GM21786 (cell line): ENCODE measurements around the gene SIAH3.

Experiments used
- ATAC-seq: cut with Tn5 transposase; IDR thresholded peaks from one replicate; pipeline ENCODE4 v1.9.1; 2021; ENCODE audit not compliant: unreplicated experiment

The SIAH3 gene

GRCh38 chr13:45744979-45745378 lies 106.6 kb downstream of the SIAH3 start:
- no peak for ATAC-seq

- no peak for ATAC-seq
Measured at GRCh38 chr13:45742985-45743384, 108.6 kb downstream of the SIAH3 start.

- ATAC-seq: no peak
Measured at GRCh38 chr13:45737571-45738017, 114.0 kb downstream of the SIAH3 start.

DNA sequence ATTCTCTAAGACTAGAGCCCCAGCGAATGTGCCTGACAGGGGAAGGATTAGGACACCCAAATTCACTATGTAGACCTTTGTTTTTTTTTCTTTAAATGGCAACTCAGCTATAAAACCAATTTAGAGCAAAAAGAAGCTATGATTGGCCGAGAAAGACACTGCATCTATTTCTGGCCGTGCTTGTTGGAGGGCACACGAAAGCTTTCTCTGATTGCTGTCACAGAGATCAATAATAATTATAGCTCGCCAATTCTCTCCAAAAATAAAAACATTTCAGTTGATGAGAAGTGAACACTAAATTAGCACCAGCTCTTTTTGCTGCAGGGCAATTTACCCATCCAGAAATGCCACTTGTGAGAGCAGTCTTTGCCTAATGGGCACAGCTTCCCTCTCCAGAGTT lies 118.2 kb downstream of the SIAH3 start:
- ATAC-seq: no peak

- ATAC-seq: no peak
Measured at GRCh38 chr13:45732916-45733315, 118.6 kb downstream of the SIAH3 start.

DNA sequence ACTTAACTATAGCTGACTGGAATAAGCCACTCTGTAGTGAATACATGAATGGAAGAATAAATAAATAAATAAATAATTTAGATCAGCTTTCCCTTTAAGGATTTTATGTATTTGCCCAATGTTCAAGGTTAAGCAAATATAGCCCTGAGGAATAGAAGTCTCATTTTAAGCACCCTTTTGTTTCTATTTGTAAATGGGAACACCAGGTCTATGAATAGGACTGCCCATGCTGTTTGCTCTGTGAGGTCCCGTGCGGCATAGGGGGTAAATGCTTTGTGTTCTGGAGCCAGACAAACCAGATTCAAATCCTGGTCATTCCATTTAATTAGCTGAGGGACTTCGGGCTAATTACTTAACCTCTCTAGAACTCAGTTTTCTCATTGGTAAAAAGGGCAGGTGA lies 120.1 kb downstream of the SIAH3 start:
- no peak for ATAC-seq

DNA sequence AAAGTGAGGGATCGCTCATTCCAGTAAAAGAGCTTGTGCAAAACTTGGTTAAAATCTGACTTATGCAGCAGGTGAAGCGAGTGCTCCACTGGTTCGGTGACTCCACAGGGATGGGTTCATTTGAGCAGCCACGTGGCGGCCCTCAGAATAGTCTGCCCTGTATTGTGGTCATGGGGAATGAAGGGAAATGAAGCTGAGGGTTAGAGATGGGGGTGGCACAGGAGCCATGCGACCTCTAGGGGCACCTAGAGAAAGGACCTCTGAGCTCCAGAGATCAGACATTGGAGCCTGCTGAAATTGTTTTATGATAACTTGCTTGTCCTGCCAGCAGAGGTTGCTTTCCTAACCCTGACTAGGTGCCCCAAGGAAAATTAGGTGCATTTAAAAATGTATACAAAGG lies 122.8 kb downstream of the SIAH3 start:
- ATAC-seq: no peak
